ENCODE results near the gene LRMDA.

DNA sequence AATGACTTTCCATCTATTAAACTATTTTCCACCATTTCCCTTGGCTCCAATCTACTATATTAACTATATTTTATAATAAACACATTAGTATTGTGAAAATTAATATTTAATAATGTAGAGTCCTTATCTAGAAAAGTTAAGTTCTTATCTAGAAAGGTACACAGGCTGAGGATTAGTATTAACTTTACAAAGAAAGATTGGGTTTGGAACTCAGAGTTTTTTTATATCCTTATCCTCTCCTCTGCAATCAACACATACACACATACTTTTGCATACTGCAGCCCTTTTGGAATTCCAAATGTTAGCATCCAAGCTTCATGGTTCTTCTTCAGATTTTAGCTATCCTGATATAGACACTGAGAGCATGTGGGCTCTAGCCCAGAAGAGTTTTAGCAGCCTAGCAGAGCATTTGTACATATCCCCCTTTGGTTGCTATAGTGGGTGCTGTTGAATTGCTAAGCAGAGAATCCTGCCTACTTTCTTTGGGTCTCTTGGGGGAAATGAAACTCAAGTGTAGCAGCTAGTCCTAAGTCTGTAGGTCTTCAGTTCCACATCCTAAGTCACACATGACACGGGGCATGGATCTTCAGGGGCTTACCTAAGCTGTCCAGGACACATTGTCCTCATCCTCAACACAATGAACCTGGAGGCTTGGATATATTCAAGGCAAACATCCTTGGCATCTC is 874.6 kb downstream of the LRMDA start:
- TF ChIP-seq, protein P1, sequence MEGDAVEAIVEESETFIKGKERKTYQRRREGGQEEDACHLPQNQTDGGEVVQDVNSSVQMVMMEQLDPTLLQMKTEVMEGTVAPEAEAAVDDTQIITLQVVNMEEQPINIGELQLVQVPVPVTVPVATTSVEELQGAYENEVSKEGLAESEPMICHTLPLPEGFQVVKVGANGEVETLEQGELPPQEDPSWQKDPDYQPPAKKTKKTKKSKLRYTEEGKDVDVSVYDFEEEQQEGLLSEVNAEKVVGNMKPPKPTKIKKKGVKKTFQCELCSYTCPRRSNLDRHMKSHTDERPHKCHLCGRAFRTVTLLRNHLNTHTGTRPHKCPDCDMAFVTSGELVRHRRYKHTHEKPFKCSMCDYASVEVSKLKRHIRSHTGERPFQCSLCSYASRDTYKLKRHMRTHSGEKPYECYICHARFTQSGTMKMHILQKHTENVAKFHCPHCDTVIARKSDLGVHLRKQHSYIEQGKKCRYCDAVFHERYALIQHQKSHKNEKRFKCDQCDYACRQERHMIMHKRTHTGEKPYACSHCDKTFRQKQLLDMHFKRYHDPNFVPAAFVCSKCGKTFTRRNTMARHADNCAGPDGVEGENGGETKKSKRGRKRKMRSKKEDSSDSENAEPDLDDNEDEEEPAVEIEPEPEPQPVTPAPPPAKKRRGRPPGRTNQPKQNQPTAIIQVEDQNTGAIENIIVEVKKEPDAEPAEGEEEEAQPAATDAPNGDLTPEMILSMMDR (IDR thresholded peaks at IDR 0.05) = no peak
- TF ChIP-seq EP300 (IDR thresholded peaks at IDR 0.05) = no peak
- no peak for TF ChIP-seq POLR2A (IDR thresholded peaks at IDR 0.05)

Data from tibial nerve (tissue), 4 donors.